Stomach smooth muscle (tissue), 2 donors: ENCODE data around the gene LSM8.

ENCODE experiments used
- H3K27ac ChIP-seq: one replicate; pipeline ENCODE4 v1.7.0; 2013; ENCODE audit warnings: mild to moderate bottlenecking, low read length, inconsistent platforms
- H3K27me3 ChIP-seq, 2 donors: one replicate each; pipeline ENCODE4 v1.7.0; 2013; ENCODE audit warnings: low read length in 2 of 2; ENCODE audit not compliant: insufficient read depth in 2 of 2, control insufficient read depth in 1 of 2
- H3K36me3 ChIP-seq, 2 donors: one replicate each; pipeline ENCODE4 v1.7.0; 2013; ENCODE audit warnings: low read length in 2 of 2; ENCODE audit not compliant: control insufficient read depth in 2 of 2, insufficient read depth in 2 of 2
- H3K4me1 ChIP-seq: one replicate; pipeline ENCODE4 v1.7.0; 2013; ENCODE audit warnings: low read length; ENCODE audit not compliant: control insufficient read depth, insufficient read depth
- H3K4me3 ChIP-seq, 2 donors: one replicate each; pipeline ENCODE4 v1.7.0; 2013; ENCODE audit warnings: low read length in 2 of 2
- H3K9ac ChIP-seq, 2 donors: one replicate each; pipeline ENCODE4 v1.7.0; 2013; ENCODE audit warnings: low read length in 2 of 2, mild to moderate bottlenecking in 1 of 2
- H3K9me3 ChIP-seq, 2 donors: one replicate each; pipeline ENCODE4 v1.7.0; 2013; ENCODE audit warnings: low read length in 2 of 2; ENCODE audit not compliant: control insufficient read depth in 2 of 2
- donor health status: healthy.
- donor health status: Pancreatic carcinoma.

Gene LSM8

DNA sequence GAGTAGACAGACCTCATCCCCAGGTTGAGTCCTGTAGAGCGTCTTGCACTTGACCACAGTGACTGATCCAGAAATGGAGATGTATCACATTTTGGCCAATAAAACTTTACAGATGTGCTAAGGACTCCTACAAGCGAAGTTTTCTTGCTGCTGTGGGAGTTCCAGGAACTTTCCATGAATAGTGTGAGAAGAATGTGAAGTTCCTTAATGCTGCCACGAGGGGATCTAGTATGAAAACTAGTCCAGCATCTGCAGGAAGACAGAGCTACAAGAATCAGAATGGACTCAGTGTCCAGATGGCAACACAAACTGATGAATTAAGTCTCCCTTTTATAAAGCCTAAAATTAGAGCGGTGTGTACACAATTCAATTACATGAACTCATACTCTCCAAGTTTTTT, 14.8 kb upstream of the LSM8 start:
- Histone ChIP-seq H3K4me1 (no peaks in the 10 kb centered on the region), H3K9me3 (no peaks in the 10 kb centered on the region), H3K27me3 (no peaks in the 10 kb centered on the region), H3K9ac (no peak overlapping the region), H3K27ac (no peak overlapping the region), H3K4me3 (no peak overlapping the region), H3K36me3 (no peaks in the 10 kb centered on the region)

DNA sequence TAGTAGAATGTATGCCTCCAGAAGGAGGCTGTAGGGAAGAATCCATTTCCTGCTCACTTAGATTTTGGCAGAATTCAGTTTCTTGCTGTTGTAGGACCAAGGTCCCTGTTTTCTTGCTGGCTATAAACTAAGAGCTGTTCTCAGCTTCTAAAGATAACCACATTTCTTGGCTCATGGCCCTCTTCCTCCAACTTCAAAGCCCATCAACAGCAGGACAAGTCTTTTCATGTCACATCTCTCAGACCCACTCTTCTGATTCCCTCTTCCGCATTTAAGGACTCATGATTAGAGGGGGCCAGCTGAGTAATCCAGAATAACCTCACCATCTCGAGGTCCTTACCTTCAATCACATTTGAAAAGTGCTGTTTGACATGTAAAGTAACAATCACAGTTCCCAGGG, 8.2 kb upstream of the LSM8 start:
- H3K4me3 ChIP-seq, result no peak overlapping the region
- H3K27ac ChIP-seq, result no peak overlapping the region
- no peaks in the 10 kb centered on the region for H3K27me3 ChIP-seq
- no peaks in the 10 kb centered on the region for H3K9me3 ChIP-seq
- H3K4me1 ChIP-seq, result no peaks in the 10 kb centered on the region
- no peaks in the 10 kb centered on the region for H3K36me3 ChIP-seq
- no peak overlapping the region for H3K9ac ChIP-seq

DNA sequence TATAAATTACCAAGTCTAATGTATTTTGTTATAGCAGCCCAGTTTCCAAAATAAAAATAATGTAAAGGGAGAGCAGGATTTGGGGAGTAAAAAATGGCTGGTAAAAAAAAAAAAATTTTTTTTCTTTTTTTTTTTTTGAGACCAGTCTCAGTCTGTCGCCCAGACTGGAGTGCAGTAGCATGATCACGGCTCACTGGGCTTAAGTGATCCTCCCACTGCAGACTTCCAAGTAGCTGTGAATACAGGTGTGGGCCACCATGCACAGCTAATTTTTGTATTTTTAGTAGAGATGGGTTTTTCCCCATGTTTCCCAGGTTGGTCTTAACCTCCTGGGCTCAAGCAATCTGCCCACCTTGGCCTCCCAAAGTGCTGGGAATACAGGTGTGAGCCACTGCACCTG, 4.8 kb upstream of the LSM8 start:
- Histone ChIP-seq H3K4me1 (peaks cover 5% of the 10 kb centered on the region), H3K27ac (no peak overlapping the region), H3K9me3 (no peaks in the 10 kb centered on the region), H3K36me3 (no peaks in the 10 kb centered on the region), H3K9ac (no peak overlapping the region), H3K27me3 (no peaks in the 10 kb centered on the region), H3K4me3 (no peak overlapping the region)

DNA sequence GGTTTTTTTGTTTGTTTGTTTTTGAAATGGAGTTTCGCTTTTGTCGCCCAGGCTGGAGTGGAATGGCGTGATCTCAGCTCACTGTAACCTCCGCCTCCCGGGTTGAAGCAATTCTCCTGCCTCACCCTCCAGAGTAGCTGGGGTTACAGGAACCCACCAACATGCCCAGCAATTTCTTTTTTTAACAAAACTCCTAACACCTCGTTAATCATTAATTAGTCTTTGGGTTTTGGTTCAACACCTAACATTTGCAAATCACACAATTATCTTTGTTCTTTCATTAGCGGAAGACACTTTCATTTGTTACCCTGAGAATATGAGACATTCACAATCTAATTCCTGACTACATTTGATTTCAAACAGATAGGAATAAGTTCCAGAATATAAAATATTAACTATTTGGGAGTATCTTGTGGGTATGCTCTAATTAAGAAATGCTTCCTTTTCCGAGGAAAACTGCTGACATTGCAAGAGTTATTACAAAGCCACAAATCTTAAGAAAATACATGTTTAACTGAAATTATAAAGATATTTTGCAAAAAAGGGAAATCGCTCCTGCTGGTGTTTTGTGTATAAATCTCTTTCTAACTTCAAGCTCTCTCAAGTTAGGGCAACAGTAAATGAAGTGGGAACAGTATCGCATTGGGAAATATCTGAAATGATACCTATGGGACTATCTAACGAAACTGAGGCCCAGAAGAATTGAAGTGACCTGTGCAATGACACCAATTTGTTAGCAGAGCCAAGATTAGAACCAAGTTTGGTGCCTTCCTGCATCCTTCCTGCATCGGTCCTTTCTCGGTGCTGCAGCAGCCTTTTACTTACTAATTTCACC, 1.2 kb upstream of the LSM8 start:
- Histone ChIP-seq H3K9ac (peak overlapping the region; percentile 92 to 99), H3K4me1 (peaks cover 10% of the 10 kb centered on the region), H3K4me3 (peak overlapping the region; percentile 90 to 94), H3K36me3 (peaks cover 0 to 2% of the 10 kb centered on the region in 2 donors), H3K27me3 (no peaks in the 10 kb centered on the region), H3K27ac (peak overlapping the region; percentile 94), H3K9me3 (no peaks in the 10 kb centered on the region)

- H3K4me1 ChIP-seq, result peaks cover 10% of the 10 kb centered on the region
- peak overlapping the region; percentile 94 for H3K27ac ChIP-seq
- no peaks in the 10 kb centered on the region for H3K27me3 ChIP-seq
- no peaks in the 10 kb centered on the region for H3K9me3 ChIP-seq
- peak overlapping the region; percentile 90 to 94 for H3K4me3 ChIP-seq
- H3K36me3 ChIP-seq, result peaks cover 1 to 2% of the 10 kb centered on the region in 2 donors
- H3K9ac ChIP-seq, result peak overlapping the region; percentile 92 to 99
Observed at GRCh38 chr7:118183428-118183785, 557 bp upstream of the LSM8 start.

- peaks cover 2% of the 10 kb centered on the region in 2 donors for H3K36me3 ChIP-seq
- H3K27me3 ChIP-seq, result no peaks in the 10 kb centered on the region
- peak overlapping the region; percentile 90 to 94 for H3K4me3 ChIP-seq
- H3K4me1 ChIP-seq, result peaks cover 10% of the 10 kb centered on the region
- H3K27ac ChIP-seq, result peak overlapping the region; percentile 94
- H3K9me3 ChIP-seq, result no peaks in the 10 kb centered on the region
- H3K9ac ChIP-seq, result peak overlapping the region; percentile 92 to 99
Observed at GRCh38 chr7:118184565-118184940, 589 bp downstream of the LSM8 start.

DNA sequence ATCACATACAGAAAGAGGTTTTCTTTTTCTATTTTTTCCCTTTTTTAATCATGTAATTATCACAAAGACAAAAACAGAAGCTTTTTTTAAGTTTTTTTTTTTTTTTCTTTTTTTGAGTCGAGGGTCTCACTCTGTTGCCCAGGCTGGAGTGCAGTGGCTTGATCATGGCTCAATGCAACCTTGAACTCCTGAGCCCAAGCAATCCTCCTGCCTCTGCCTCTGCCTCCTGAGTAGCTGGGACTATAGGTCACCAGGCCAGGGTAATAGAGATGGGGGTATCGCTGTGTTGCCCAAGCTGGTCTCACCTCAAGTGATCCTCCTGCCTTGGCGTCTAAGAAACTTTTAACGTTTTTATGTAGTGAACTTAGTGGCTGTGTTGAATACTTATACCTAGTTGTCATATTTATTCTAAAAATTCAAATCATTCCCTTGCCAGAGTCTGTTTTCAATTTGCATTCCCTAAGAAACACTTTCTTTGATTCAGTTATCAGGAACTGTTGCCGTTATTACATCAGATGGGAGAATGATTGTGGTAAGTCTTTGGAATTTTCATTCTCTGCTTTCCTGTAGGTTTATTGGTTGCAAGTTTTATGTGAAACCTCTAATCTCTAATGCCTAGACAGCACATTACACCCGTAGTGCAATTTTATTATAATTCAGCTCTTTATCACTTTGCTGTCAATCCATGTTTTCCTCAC, 1.3 kb downstream of the LSM8 start:
- H3K4me1 ChIP-seq, result peaks cover 10% of the 10 kb centered on the region
- no peaks in the 10 kb centered on the region for H3K9me3 ChIP-seq

DNA sequence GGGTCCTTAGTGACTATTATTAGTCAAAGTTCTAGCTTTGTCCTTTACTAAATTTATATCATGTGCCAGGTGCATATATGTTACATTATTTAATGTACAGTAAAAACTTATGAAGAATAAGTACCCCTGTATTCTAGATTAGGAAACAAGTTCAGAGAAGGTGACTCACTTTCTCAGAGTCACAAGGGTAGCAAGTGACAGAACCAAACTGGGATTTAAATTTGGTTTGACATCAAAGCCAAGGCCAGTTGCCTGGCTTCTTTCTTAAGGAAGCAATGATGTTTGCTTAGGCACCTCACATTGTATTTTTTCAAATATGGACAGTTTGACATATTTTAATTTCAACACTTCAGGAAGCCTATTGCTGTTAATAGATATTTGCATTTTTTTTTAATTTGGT, 2.5 kb downstream of the LSM8 start:
- Histone ChIP-seq H3K36me3 (peaks cover 2% of the 10 kb centered on the region in 2 donors), H3K4me3 (no peak overlapping the region), H3K27ac (no peak overlapping the region), H3K9me3 (no peaks in the 10 kb centered on the region), H3K27me3 (no peaks in the 10 kb centered on the region), H3K4me1 (peaks cover 10% of the 10 kb centered on the region), H3K9ac (no peak overlapping the region)

More for the DNA sequence above, 1.3 kb downstream of the LSM8 start:
- Histone ChIP-seq H3K27me3 (no peaks in the 10 kb centered on the region), H3K36me3 (peaks cover 2% of the 10 kb centered on the region in 2 donors), H3K9ac (peak overlapping the region; percentile 92 to 99), H3K27ac (no peak overlapping the region), H3K4me3 (peak overlapping the region; percentile 90 to 94)

DNA sequence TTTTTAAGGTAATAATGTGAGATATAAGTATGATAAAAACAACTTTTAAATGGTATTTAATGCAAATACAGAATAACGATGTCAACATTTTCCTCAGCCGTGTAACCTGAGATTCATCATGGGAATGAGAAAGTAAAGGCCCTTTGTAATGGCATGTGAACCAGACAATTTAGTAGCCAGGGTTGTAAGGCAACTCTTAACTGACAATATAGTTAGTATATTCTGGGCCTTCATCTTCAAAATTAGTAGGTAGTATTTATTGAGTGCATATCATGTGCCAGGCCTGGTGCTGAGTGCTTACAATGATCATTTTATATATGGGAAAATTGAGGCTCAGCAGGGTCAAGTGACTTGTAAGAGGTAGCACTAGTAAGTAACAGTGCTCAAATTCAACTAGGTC, 10.6 kb downstream of the LSM8 start:
- Histone ChIP-seq H3K9ac (no peak overlapping the region), H3K27me3 (no peaks in the 10 kb centered on the region), H3K27ac (no peak overlapping the region), H3K9me3 (no peaks in the 10 kb centered on the region), H3K4me1 (no peaks in the 10 kb centered on the region), H3K4me3 (no peak overlapping the region), H3K36me3 (peaks cover 0 to 3% of the 10 kb centered on the region in 2 donors)

- H3K27ac ChIP-seq, result no peak overlapping the region
- H3K36me3 ChIP-seq, result peaks cover 0 to 3% of the 10 kb centered on the region in 2 donors
- no peaks in the 10 kb centered on the region for H3K4me1 ChIP-seq
- H3K9me3 ChIP-seq, result no peaks in the 10 kb centered on the region
- no peak overlapping the region for H3K9ac ChIP-seq
- H3K4me3 ChIP-seq, result no peak overlapping the region
- H3K27me3 ChIP-seq, result no peaks in the 10 kb centered on the region
Observed at GRCh38 chr7:118195837-118196474, 12.0 kb downstream of the LSM8 start.
